Muscle layer of duodenum (tissue), 2 donors: ENCODE results near the gene FNIP2.

Experiments used
- H3K27ac ChIP-seq: one replicate; pipeline ENCODE4 v1.7.0; 2013; ENCODE audit warnings: mild to moderate bottlenecking, low read length
- H3K27me3 ChIP-seq: one replicate; pipeline ENCODE4 v1.7.0; 2013; ENCODE audit warnings: low read depth, mild to moderate bottlenecking, control low read depth, low read length
- H3K36me3 ChIP-seq, 2 donors: one replicate each; pipeline ENCODE4 v1.7.0; 2013; ENCODE audit warnings: low read length in 2 of 2, control low read depth in 1 of 2, mild to moderate bottlenecking in 1 of 2; ENCODE audit not compliant: insufficient read depth in 2 of 2, control insufficient read depth in 1 of 2
- H3K4me1 ChIP-seq, 2 donors: one replicate each; pipeline ENCODE4 v1.7.0; 2013; ENCODE audit warnings: low read length in 2 of 2, mild to moderate bottlenecking in 2 of 2, control low read depth in 1 of 2, moderate library complexity in 1 of 2; ENCODE audit not compliant: insufficient read depth in 2 of 2, control insufficient read depth in 1 of 2
- H3K4me3 ChIP-seq, 2 donors: one replicate each; pipeline ENCODE4 v1.7.0; 2013; ENCODE audit warnings: low read length in 2 of 2, low read depth in 1 of 2, mild to moderate bottlenecking in 1 of 2
- H3K9me3 ChIP-seq, 2 donors: one replicate each; pipeline ENCODE4 v1.7.0; 2013; ENCODE audit warnings: low read length in 2 of 2, control low read depth in 1 of 2, mild to moderate bottlenecking in 1 of 2; ENCODE audit not compliant: control insufficient read depth in 1 of 2
- donor health status: healthy.

FNIP2 gene

GRCh38 chr4:158766434-158767044, 2.3 kb upstream of the FNIP2 start:
- peaks cover 4 to 11% of the 10 kb centered on the region in 2 donors for H3K4me1 ChIP-seq
- H3K27ac ChIP-seq = no peak overlapping the region
- no peaks in the 10 kb centered on the region for H3K36me3 ChIP-seq
- no peak overlapping the region for H3K4me3 ChIP-seq
- no peaks in the 10 kb centered on the region for H3K27me3 ChIP-seq
- no peaks in the 10 kb centered on the region for H3K9me3 ChIP-seq

GRCh38 chr4:158767451-158767850, 1.4 kb upstream of the FNIP2 start:
- Histone ChIP-seq H3K9me3 (no peaks in the 10 kb centered on the region), H3K4me1 (peaks cover 9 to 11% of the 10 kb centered on the region in 2 donors), H3K4me3 (no peak overlapping the region), H3K27me3 (no peaks in the 10 kb centered on the region), H3K27ac (no peak overlapping the region), H3K36me3 (no peaks in the 10 kb centered on the region)

GRCh38 chr4:158769175-158769921, 522 bp downstream of the FNIP2 start:
- H3K27ac ChIP-seq = peak overlapping the region; percentile 82
- H3K27me3 ChIP-seq = no peaks in the 10 kb centered on the region
- H3K4me1 ChIP-seq = peaks cover 9 to 12% of the 10 kb centered on the region in 2 donors

GRCh38 chr4:158770671-158771070, 1.8 kb downstream of the FNIP2 start:
- peak overlapping the region; percentile 78 to 96 for H3K4me3 ChIP-seq
- H3K27me3 ChIP-seq = no peaks in the 10 kb centered on the region
- H3K27ac ChIP-seq = no peak overlapping the region
- peaks cover 9 to 17% of the 10 kb centered on the region in 2 donors for H3K4me1 ChIP-seq
- no peaks in the 10 kb centered on the region for H3K9me3 ChIP-seq
- no peaks in the 10 kb centered on the region for H3K36me3 ChIP-seq

More at GRCh38 chr4:158769175-158769921, 522 bp downstream of the FNIP2 start:
- Histone ChIP-seq H3K4me3 (peak overlapping the region; percentile 78 to 96), H3K36me3 (no peaks in the 10 kb centered on the region), H3K9me3 (no peaks in the 10 kb centered on the region)

- Histone ChIP-seq H3K4me1 (peaks cover 9 to 17% of the 10 kb centered on the region in 2 donors), H3K4me3 (peak overlapping the region in 1 of 2 donors; percentile 96), H3K27ac (peak overlapping the region; percentile 39), H3K27me3 (no peaks in the 10 kb centered on the region), H3K36me3 (no peaks in the 10 kb centered on the region), H3K9me3 (no peaks in the 10 kb centered on the region)
Observed at GRCh38 chr4:158771776-158772175, 3.0 kb downstream of the FNIP2 start.

GRCh38 chr4:158775091-158775651, 6.3 kb downstream of the FNIP2 start:
- H3K9me3 ChIP-seq = no peaks in the 10 kb centered on the region
- H3K36me3 ChIP-seq = no peaks in the 10 kb centered on the region
- H3K27me3 ChIP-seq = no peaks in the 10 kb centered on the region
- peak overlapping the region; percentile 61 for H3K27ac ChIP-seq
- H3K4me1 ChIP-seq = peaks cover 12 to 14% of the 10 kb centered on the region in 2 donors
- H3K4me3 ChIP-seq = no peak overlapping the region

GRCh38 chr4:158776106-158776505, 7.3 kb downstream of the FNIP2 start:
- Histone ChIP-seq H3K9me3 (no peaks in the 10 kb centered on the region), H3K27me3 (no peaks in the 10 kb centered on the region), H3K36me3 (no peaks in the 10 kb centered on the region), H3K4me3 (no peak overlapping the region), H3K4me1 (peaks cover 11 to 12% of the 10 kb centered on the region in 2 donors), H3K27ac (no peak overlapping the region)

DNA sequence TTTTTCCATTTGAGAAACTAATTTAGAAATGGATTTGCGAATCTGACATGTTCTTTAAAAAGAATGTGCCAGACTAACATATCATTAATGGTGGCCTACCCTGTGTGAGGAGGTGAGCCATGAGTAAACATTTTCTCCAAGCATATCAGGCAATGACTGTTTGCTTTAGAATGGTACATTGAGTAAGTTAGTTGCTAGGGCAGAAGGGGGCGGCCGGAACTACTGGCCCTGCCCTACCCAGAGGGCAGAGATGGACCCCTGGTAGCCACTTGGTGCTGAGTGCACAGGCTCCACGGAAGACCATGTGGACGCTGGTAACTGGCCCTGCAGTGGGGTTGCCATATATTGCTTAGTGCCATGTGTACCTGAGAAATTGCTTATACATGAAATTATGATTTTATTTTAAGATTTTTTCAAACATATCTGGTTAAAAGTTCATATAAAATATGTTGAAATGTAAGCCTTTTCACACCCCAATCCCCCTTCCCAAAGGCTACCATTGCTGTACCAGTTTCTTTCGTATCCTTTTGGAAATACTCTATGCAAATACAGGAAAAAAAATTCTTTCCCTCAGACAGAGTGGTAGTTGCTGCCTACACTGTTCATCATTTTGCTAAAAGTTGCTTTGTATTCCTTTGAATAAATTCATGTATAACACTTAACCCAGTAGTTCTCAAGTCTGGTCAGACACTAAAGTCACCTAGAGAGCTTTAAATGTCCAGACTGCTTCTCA, 8.8 kb downstream of the FNIP2 start:
- Histone ChIP-seq H3K4me1 (peaks cover 10 to 21% of the 10 kb centered on the region in 2 donors), H3K27ac (no peak overlapping the region), H3K9me3 (no peaks in the 10 kb centered on the region), H3K36me3 (no peaks in the 10 kb centered on the region), H3K4me3 (no peak overlapping the region), H3K27me3 (no peaks in the 10 kb centered on the region)

DNA sequence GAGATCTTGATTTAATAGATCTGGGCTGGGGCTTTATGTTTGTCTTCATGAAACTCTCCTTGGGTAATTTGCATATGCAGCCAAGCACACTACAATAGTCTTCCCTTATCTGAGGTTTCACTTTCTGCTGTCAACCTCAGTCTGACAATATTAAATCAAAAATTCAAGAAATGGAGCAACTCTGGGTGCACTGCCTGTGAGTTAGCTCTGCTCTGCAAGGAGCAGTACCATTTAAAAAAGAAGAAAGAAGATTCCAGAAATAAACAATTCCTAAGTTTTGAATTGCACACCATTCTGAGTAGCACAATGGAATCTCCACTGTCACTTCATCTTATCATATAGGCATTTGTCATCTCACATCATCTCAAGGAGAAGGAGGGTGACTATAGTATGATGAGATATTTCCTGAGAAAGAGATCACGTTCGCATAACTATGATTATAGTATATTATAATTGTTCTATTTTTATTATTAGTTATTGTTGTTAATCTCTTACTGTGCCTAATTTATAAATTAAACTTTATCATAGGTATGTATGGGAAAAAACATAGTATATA, 9.4 kb downstream of the FNIP2 start:
- no peaks in the 10 kb centered on the region for H3K36me3 ChIP-seq
- peaks cover 17 to 24% of the 10 kb centered on the region in 2 donors for H3K4me1 ChIP-seq
- no peaks in the 10 kb centered on the region for H3K27me3 ChIP-seq
- no peak overlapping the region for H3K27ac ChIP-seq
- H3K9me3 ChIP-seq = no peaks in the 10 kb centered on the region
- no peak overlapping the region for H3K4me3 ChIP-seq

- Histone ChIP-seq H3K27ac (no peak overlapping the region), H3K27me3 (no peaks in the 10 kb centered on the region), H3K36me3 (no peaks in the 10 kb centered on the region), H3K4me1 (peaks cover 22 to 29% of the 10 kb centered on the region in 2 donors), H3K4me3 (no peak overlapping the region), H3K9me3 (no peaks in the 10 kb centered on the region)
Observed at GRCh38 chr4:158778712-158779111, 9.9 kb downstream of the FNIP2 start.

GRCh38 chr4:158781963-158782362, 13.1 kb downstream of the FNIP2 start:
- Histone ChIP-seq H3K9me3 (no peaks in the 10 kb centered on the region), H3K27ac (no peak overlapping the region), H3K4me3 (no peak overlapping the region), H3K27me3 (no peaks in the 10 kb centered on the region), H3K36me3 (no peaks in the 10 kb centered on the region), H3K4me1 (peaks cover 33 to 35% of the 10 kb centered on the region in 2 donors)
